ENCODE data around the gene NOL12.
A peak's percentile ranks its signal among the peaks of the same experiment; 100 is the strongest.

Gene NOL12

GRCh38 chr22:37659066-37659896, 26.9 kb upstream of the NOL12 start:
- no peak for DNase-seq (ENCODE audit: low spot score)

- DNase-seq (ENCODE audit: low spot score), result no peak
These were observed 26.0 kb upstream of the NOL12 start for GRCh38 chr22:37659897-37660708.

- no peak for DNase-seq (ENCODE audit: low spot score)
These were observed 25.5 kb upstream of the NOL12 start for GRCh38 chr22:37660709-37661045.

GRCh38 chr22:37661160-37661924, 24.8 kb upstream of the NOL12 start:
- peak; percentile 74 for DNase-seq (ENCODE audit: low spot score)

- no peak for DNase-seq (ENCODE audit: low spot score)
These were observed 24.1 kb upstream of the NOL12 start for GRCh38 chr22:37662039-37662438.

GRCh38 chr22:37663521-37664140, 22.5 kb upstream of the NOL12 start:
- DNase-seq (ENCODE audit: low spot score), result no peak

- DNase-seq (ENCODE audit: low spot score), result no peak
These were observed 21.7 kb upstream of the NOL12 start for GRCh38 chr22:37664249-37665101.

GRCh38 chr22:37665487-37665886, 20.7 kb upstream of the NOL12 start:
- no peak for DNase-seq (ENCODE audit: low spot score)

- DNase-seq (ENCODE audit: low spot score), result no peak
These were observed 16.6 kb upstream of the NOL12 start for GRCh38 chr22:37669586-37669985.

- no peak for DNase-seq (ENCODE audit: low spot score)
These were observed 13.8 kb upstream of the NOL12 start for GRCh38 chr22:37672206-37672919.

GRCh38 chr22:37672920-37673455, 13.2 kb upstream of the NOL12 start:
- no peak for DNase-seq (ENCODE audit: low spot score)

GRCh38 chr22:37674248-37674647, 11.9 kb upstream of the NOL12 start:
- DNase-seq (ENCODE audit: low spot score), result no peak

GRCh38 chr22:37674951-37675929, 10.9 kb upstream of the NOL12 start, which contains the start of gene LGALS1:
Gene LGALS1, plus strand, starts transcription at chr22:37675636. Its CDS starts 67 bp downstream, at chr22:37675703.
- peak; percentile 91 for DNase-seq (ENCODE audit: low spot score)

- DNase-seq (ENCODE audit: low spot score), result peak; percentile 30
These were observed 10.0 kb upstream of the NOL12 start for GRCh38 chr22:37675930-37676735.

- DNase-seq (ENCODE audit: low spot score), result peak; percentile 70
These were observed 9.2 kb upstream of the NOL12 start for GRCh38 chr22:37676736-37677492.

- no peak for DNase-seq (ENCODE audit: low spot score)
These were observed 8.6 kb upstream of the NOL12 start for GRCh38 chr22:37677493-37677974.

- DNase-seq (ENCODE audit: low spot score), result no peak
These were observed 7.8 kb upstream of the NOL12 start for GRCh38 chr22:37678372-37678771.
